Activated T-helper 2 cell treated with anti-CD3 and anti-CD28 coated beads, Interferon-gamma antibody, Interleukin-2, Interleukin-4, amounts not matched to agents 10 μg/mL and 5 μg/mL and 100 μg/mL, durations not matched to agents 14 hours and 24 hours and 36 hours (primary cell): ENCODE data around the gene ADAMTSL4. TPM values are rescaled to one million over a fixed set of nuclear protein-coding genes. Genes with fewer than 3 reads are reported as not detected.

Experiments used
- DNase-seq: peaks from one replicate; pipeline ENCODE4 v3.0.0; 2021; ENCODE audit warnings: low spot score
- H3K27ac Mint-ChIP-seq: one replicate; pipeline ENCODE4 v1.8.0; 2021; ENCODE audit warnings: mixed read lengths
- H3K27me3 Mint-ChIP-seq: one replicate; pipeline ENCODE4 v1.8.0; 2021; ENCODE audit warnings: low read depth, mixed read lengths
- H3K36me3 Mint-ChIP-seq: one replicate; pipeline ENCODE4 v1.8.0; 2021; ENCODE audit warnings: low read depth, mixed read lengths
- H3K4me1 Mint-ChIP-seq: one replicate; pipeline ENCODE4 v1.8.0; 2021; ENCODE audit warnings: low read depth, mixed read lengths
- H3K4me3 Mint-ChIP-seq: one replicate; pipeline ENCODE4 v1.8.0; 2021; ENCODE audit warnings: low read depth, mild to moderate bottlenecking, moderate library complexity, mixed read lengths
- H3K9me3 Mint-ChIP-seq: one replicate; pipeline ENCODE4 v1.8.0; 2021; ENCODE audit warnings: mixed read lengths
- intact Hi-C: fragments of 100-400 bp; cut with micrococcal nuclease; formaldehyde crosslinking; loops from one replicate; pipeline ENCODE4 v1.15.1; 2023
- total RNA-seq: library from RNA; stranded (reverse); gene quantifications from 2 replicates; pipeline ENCODE4 v1.2.3, GENCODE V29; 2022

ADAMTSL4 gene
- total RNA-seq, 1 donor from 2014 or later: 2.7 TPM

GRCh38 chr1:150537732-150538684, 11.2 kb upstream of the ADAMTSL4 start:
- Mint-ChIP-seq H3K9me3 (no peaks in the 10 kb centered on the region), H3K4me1 (no peaks in the 10 kb centered on the region), H3K4me3 (no peak overlapping the region), H3K36me3 (no peaks in the 10 kb centered on the region), H3K27ac (no peak overlapping the region), H3K27me3 (peaks cover 4% of the 10 kb centered on the region)
- intact Hi-C loops: no loop called here
- DNase-seq: no peak

DNA sequence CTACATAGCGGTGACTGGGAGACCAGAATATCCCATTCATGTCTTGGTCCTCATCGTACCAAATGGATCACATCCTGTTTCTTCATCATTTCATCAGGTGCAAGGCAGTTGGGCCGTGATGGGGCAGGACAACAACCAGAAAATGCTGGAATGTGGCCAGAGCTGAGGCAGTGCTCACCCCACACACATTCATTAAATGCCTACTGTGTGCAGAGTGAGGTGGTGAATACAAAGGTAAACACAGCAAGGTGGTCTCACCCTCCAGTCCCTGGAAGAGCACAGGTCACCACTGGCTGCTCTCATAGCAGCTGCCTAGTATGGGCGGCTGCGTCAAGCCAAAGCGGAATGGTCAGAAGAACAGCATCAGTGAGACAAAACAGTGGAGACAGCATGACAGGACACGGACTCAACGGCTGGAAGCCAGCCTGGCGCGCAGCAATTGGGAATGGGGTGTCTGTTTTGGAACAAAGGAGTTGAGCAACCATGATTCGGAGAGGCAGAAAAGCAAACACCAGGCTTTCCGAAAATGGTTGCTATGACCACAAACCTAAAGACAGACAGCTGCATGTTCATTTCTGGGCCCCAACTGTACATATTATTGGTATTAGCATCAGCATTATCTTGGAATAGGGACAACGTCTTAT, 5.6 kb upstream of the ADAMTSL4 start:
- Mint-ChIP-seq H3K27ac (no peak overlapping the region), H3K9me3 (no peaks in the 10 kb centered on the region), H3K4me1 (peaks cover 6% of the 10 kb centered on the region), H3K27me3 (peaks cover 15% of the 10 kb centered on the region), H3K4me3 (no peak overlapping the region), H3K36me3 (no peaks in the 10 kb centered on the region)
- no peak for DNase-seq
- intact Hi-C loops: no loop called here

DNA sequence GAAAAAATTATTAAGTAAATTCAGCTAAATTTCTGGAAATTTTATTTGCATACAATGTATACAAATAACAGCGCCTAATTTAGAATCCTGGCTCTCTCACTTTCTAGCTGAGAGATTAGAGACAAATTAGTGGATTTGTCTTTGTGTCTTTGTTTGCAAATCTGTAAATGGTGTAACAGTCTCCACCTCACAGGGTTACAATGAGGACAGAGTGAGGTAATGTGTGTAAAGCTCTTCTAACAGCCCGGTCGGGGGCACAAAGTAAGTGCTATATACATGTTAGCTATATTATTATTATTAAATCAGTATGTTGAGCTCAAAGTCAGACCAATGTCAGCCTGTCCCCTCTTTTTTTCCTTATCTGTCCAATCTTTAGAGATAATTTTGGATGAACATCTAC, 5.0 kb upstream of the ADAMTSL4 start:
- H3K4me3 Mint-ChIP-seq: no peak overlapping the region
- no peak overlapping the region for H3K27ac Mint-ChIP-seq
- H3K27me3 Mint-ChIP-seq: peaks cover 15% of the 10 kb centered on the region
- H3K36me3 Mint-ChIP-seq: no peaks in the 10 kb centered on the region
- DNase-seq: no peak
- intact Hi-C loops: no loop called here
- no peaks in the 10 kb centered on the region for H3K9me3 Mint-ChIP-seq
- H3K4me1 Mint-ChIP-seq: peaks cover 6% of the 10 kb centered on the region

GRCh38 chr1:150545486-150546032, 3.6 kb upstream of the ADAMTSL4 start:
- no peak for DNase-seq
- H3K4me1 Mint-ChIP-seq: peaks cover 6% of the 10 kb centered on the region
- no peaks in the 10 kb centered on the region for H3K9me3 Mint-ChIP-seq
- intact Hi-C loops: no loop called here
- H3K36me3 Mint-ChIP-seq: no peaks in the 10 kb centered on the region
- H3K27me3 Mint-ChIP-seq: peaks cover 20% of the 10 kb centered on the region
- no peak overlapping the region for H3K4me3 Mint-ChIP-seq
- no peak overlapping the region for H3K27ac Mint-ChIP-seq

GRCh38 chr1:150546294-150546937, 2.8 kb upstream of the ADAMTSL4 start:
- Mint-ChIP-seq H3K9me3 (no peaks in the 10 kb centered on the region), H3K4me1 (peaks cover 13% of the 10 kb centered on the region), H3K4me3 (no peak overlapping the region), H3K27me3 (peaks cover 25% of the 10 kb centered on the region), H3K36me3 (no peaks in the 10 kb centered on the region), H3K27ac (no peak overlapping the region)
- intact Hi-C loops: no loop called here
- no peak for DNase-seq

GRCh38 chr1:150548324-150548631, 930 bp upstream of the ADAMTSL4 start:
- H3K9me3 Mint-ChIP-seq: no peaks in the 10 kb centered on the region
- intact Hi-C loops: no loop called here
- peaks cover 21% of the 10 kb centered on the region for H3K27me3 Mint-ChIP-seq
- H3K27ac Mint-ChIP-seq: peak overlapping the region; percentile 14
- H3K36me3 Mint-ChIP-seq: no peaks in the 10 kb centered on the region
- H3K4me1 Mint-ChIP-seq: peaks cover 26% of the 10 kb centered on the region
- H3K4me3 Mint-ChIP-seq: peak overlapping the region; percentile 78
- DNase-seq: no peak

GRCh38 chr1:150549496-150550221, 451 bp downstream of the ADAMTSL4 start:
- no peak for DNase-seq
- H3K36me3 Mint-ChIP-seq: no peaks in the 10 kb centered on the region
- H3K4me3 Mint-ChIP-seq: peak overlapping the region; percentile 80
- peak overlapping the region; percentile 55 for H3K27ac Mint-ChIP-seq
- peaks cover 21% of the 10 kb centered on the region for H3K27me3 Mint-ChIP-seq
- no peaks in the 10 kb centered on the region for H3K9me3 Mint-ChIP-seq
- intact Hi-C loops: no loop called here
- peaks cover 26% of the 10 kb centered on the region for H3K4me1 Mint-ChIP-seq

DNA sequence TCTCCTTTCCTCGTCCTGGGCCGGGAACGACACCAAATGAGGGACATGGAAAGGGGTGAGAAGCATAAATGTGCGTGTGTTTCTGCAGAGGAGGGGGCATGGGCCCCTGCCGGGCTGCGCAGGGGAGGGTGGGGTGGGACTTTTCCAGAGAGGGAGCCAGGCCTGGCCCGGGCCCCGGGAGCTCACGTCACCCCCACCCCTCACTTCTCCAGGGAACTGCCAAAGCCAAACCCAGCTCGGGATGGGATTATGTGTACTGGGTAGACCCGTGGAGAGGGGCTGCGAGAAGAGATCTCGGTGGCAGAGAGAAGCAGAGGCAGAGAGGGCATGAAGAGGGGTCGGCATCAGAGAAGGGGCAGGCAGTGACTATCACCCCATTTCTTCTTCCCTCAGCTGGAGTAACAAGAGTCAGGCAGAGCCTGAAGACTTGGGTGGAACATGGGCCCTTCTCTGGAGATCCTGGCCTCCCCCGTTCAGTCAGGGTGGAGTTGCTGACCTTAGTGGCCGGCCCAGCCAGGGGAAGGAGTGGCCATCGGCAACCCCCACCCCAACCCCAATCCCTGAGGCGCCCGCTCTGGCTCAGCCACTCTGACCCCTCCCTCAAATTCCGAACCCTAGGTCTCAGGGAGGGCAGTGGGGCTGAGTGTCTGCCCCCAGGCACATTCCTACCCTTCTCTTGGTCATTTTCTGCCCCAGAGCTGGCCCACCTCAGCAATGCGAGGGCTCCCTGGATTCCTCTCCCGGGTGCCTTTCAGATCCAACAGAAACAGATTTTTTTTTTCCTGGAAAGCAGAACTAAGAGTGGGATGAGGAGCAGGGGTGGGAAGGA, 1.2 kb downstream of the ADAMTSL4 start:
- Mint-ChIP-seq H3K27ac (no peak overlapping the region), H3K36me3 (no peaks in the 10 kb centered on the region), H3K27me3 (peaks cover 19% of the 10 kb centered on the region), H3K4me1 (peaks cover 25% of the 10 kb centered on the region), H3K9me3 (no peaks in the 10 kb centered on the region), H3K4me3 (no peak overlapping the region)
- intact Hi-C loops: no loop called here
- no peak for DNase-seq

GRCh38 chr1:150551051-150551783, 2.0 kb downstream of the ADAMTSL4 start:
- no peak overlapping the region for H3K4me3 Mint-ChIP-seq
- intact Hi-C loops: no loop called here

DNA sequence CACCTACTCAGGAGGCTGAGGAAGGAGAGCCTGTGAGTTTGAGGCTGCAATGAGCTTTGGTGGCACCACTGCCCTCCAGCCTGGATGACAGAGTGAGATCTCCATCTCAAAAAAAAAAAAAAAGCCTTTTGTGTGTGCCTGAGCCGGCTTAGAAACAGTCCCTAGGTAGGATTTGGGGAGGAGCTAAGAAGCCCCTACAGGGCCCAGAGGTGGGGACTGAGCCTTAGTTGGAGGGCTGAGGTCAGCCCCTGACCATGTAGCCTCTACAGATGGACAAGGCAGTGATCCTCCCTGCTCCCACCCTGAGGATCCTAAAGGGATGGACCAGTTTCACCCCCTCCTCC, 2.5 kb downstream of the ADAMTSL4 start:
- Mint-ChIP-seq H3K36me3 (peaks cover 3% of the 10 kb centered on the region), H3K4me1 (peaks cover 28% of the 10 kb centered on the region), H3K9me3 (no peaks in the 10 kb centered on the region), H3K27me3 (peaks cover 13% of the 10 kb centered on the region), H3K27ac (no peak overlapping the region), H3K4me3 (no peak overlapping the region)
- intact Hi-C loops: no loop called here
- no peak for DNase-seq

More at GRCh38 chr1:150551051-150551783, 2.0 kb downstream of the ADAMTSL4 start:
- no peak for DNase-seq
- Mint-ChIP-seq H3K27ac (peak overlapping the region; percentile 35), H3K27me3 (peaks cover 15% of the 10 kb centered on the region), H3K36me3 (peaks cover 3% of the 10 kb centered on the region), H3K9me3 (no peaks in the 10 kb centered on the region), H3K4me1 (peaks cover 25% of the 10 kb centered on the region)

- peaks cover 3% of the 10 kb centered on the region for H3K36me3 Mint-ChIP-seq
- no peak for DNase-seq
- H3K27ac Mint-ChIP-seq: peak overlapping the region; percentile 7
- H3K27me3 Mint-ChIP-seq: peaks cover 13% of the 10 kb centered on the region
- no peak overlapping the region for H3K4me3 Mint-ChIP-seq
- intact Hi-C loops: no loop called here
- peaks cover 29% of the 10 kb centered on the region for H3K4me1 Mint-ChIP-seq
- H3K9me3 Mint-ChIP-seq: no peaks in the 10 kb centered on the region
Measured at GRCh38 chr1:150552128-150552910, 3.1 kb downstream of the ADAMTSL4 start.
